H9 (cell line): ENCODE measurements around the gene KIAA1614. TPM values are rescaled to one million over a fixed set of nuclear protein-coding genes. Genes with fewer than 3 reads are reported as not detected.

Experiments used
- DNase-seq: peaks from one replicate; pipeline ENCODE4 v3.0.0-alpha.2; 2017
- H2AFZ ChIP-seq: one replicate; pipeline ENCODE4 v1.6.1; 2013; ENCODE audit warnings: mild to moderate bottlenecking, low read length, control low read depth, moderate library complexity
- H2AK5ac ChIP-seq: 2 replicates; pipeline ENCODE4 v1.6.1; 2013; ENCODE audit warnings: low read length, control low read depth, mixed read lengths; ENCODE audit not compliant: insufficient read length
- H2BK120ac ChIP-seq: one replicate; pipeline ENCODE4 v1.6.1; 2013; ENCODE audit warnings: low read depth, mild to moderate bottlenecking, low read length, control low read depth, inconsistent platforms; ENCODE audit not compliant: poor library complexity, severe bottlenecking
- H2BK12ac ChIP-seq: 2 replicates; pipeline ENCODE4 v1.6.1; 2013; ENCODE audit warnings: low read length, control low read depth, mixed read lengths, low read depth; ENCODE audit not compliant: insufficient read length
- H2BK15ac ChIP-seq: 2 replicates; pipeline ENCODE4 v1.6.1; 2013; ENCODE audit warnings: low read depth, low read length, control low read depth
- H2BK20ac ChIP-seq: one replicate; pipeline ENCODE4 v1.6.1; 2013; ENCODE audit warnings: low read depth, mild to moderate bottlenecking, low read length, control low read depth, inconsistent platforms; ENCODE audit not compliant: poor library complexity, severe bottlenecking
- H2BK5ac ChIP-seq: 2 replicates; pipeline ENCODE4 v1.6.1; 2013; ENCODE audit warnings: low read length, control low read depth, mixed read lengths; ENCODE audit not compliant: insufficient read length
- H3K14ac ChIP-seq: 2 replicates; pipeline ENCODE4 v1.6.1; 2013; ENCODE audit warnings: low read length, control low read depth; ENCODE audit not compliant: insufficient read depth
- H3K18ac ChIP-seq: 2 replicates; pipeline ENCODE4 v1.6.1; 2013; ENCODE audit warnings: low read depth, mild to moderate bottlenecking, mixed read lengths, low read length, control low read depth; ENCODE audit not compliant: insufficient read length
- H3K23ac ChIP-seq: 2 replicates; pipeline ENCODE4 v1.6.1; 2013; ENCODE audit warnings: low read length, control low read depth, mixed read lengths, low read depth; ENCODE audit not compliant: insufficient read length
- H3K23me2 ChIP-seq: 2 replicates; pipeline ENCODE4 v1.6.1; 2013; ENCODE audit warnings: low read depth, mild to moderate bottlenecking, mixed read lengths, low read length, control low read depth; ENCODE audit not compliant: insufficient read length, poor library complexity, severe bottlenecking
- H3K27ac ChIP-seq: 2 replicates; pipeline ENCODE4 v1.5.1; 2013; ENCODE audit warnings: low read length, control low read depth, mixed read lengths, low read depth; ENCODE audit not compliant: insufficient read length
- H3K27me3 ChIP-seq: 2 replicates; pipeline ENCODE4 v1.6.1; 2013; ENCODE audit warnings: low read length, control low read depth, inconsistent platforms; ENCODE audit not compliant: insufficient read depth
- H3K4ac ChIP-seq: 2 replicates; pipeline ENCODE4 v1.6.1; 2013; ENCODE audit warnings: low read depth, mild to moderate bottlenecking, control low read depth, inconsistent platforms, low read length, moderate library complexity
- H3K4me1 ChIP-seq: 2 replicates; pipeline ENCODE4 v1.6.1; 2013; ENCODE audit warnings: low read length, control low read depth, inconsistent platforms; ENCODE audit not compliant: insufficient read depth
- H3K4me2 ChIP-seq: 2 replicates; pipeline ENCODE4 v1.6.1; 2013; ENCODE audit warnings: low read length, control low read depth, mixed read lengths; ENCODE audit not compliant: insufficient read length, insufficient read depth
- H3K56ac ChIP-seq: 2 replicates; pipeline ENCODE4 v1.6.1; 2013; ENCODE audit warnings: low read depth, mild to moderate bottlenecking, mixed read lengths, low read length, control low read depth; ENCODE audit not compliant: insufficient read length
- H3K79me1 ChIP-seq: 2 replicates; pipeline ENCODE4 v1.6.1; 2013; ENCODE audit warnings: low read depth, mild to moderate bottlenecking, moderate library complexity, low read length, control low read depth, inconsistent platforms; ENCODE audit not compliant: insufficient read depth, poor library complexity, severe bottlenecking
- H3K79me2 ChIP-seq: 2 replicates; pipeline ENCODE4 v1.6.1; 2013; ENCODE audit warnings: low read length, control low read depth, inconsistent platforms; ENCODE audit not compliant: insufficient read depth
- H3K9ac ChIP-seq: 2 replicates; pipeline ENCODE4 v1.6.1; 2013; ENCODE audit warnings: low read length, control low read depth, mixed read lengths; ENCODE audit not compliant: insufficient read length; ENCODE audit errors: extremely low read depth
- H3K9me3 ChIP-seq: one replicate; pipeline ENCODE4 v1.6.1; 2013; ENCODE audit warnings: low read depth, low read length, inconsistent platforms; ENCODE audit not compliant: control insufficient read depth
- H3T11ph ChIP-seq: one replicate; pipeline ENCODE4 v1.6.1; 2013; ENCODE audit warnings: mild to moderate bottlenecking, low read length, control low read depth, inconsistent platforms
- H4K20me1 ChIP-seq: one replicate; pipeline ENCODE4 v1.6.1; 2013; ENCODE audit not compliant: control insufficient read depth, insufficient read length, insufficient read depth
- H4K5ac ChIP-seq: 2 replicates; pipeline ENCODE4 v1.6.1; 2013; ENCODE audit warnings: low read depth, mild to moderate bottlenecking, mixed read lengths, low read length, control low read depth; ENCODE audit not compliant: insufficient read length
- H4K8ac ChIP-seq: replicated peaks from 2 replicates; pipeline ENCODE4 v1.6.1; 2013; ENCODE audit warnings: low read length, control low read depth, mixed read lengths, low read depth; ENCODE audit not compliant: insufficient read length
- H4K91ac ChIP-seq: 2 replicates; pipeline ENCODE4 v1.6.1; 2013; ENCODE audit warnings: low read depth, mild to moderate bottlenecking, moderate library complexity, mixed read lengths, low read length, control low read depth; ENCODE audit not compliant: insufficient read length
- H3K27ac Mint-ChIP-seq, 3 experiments: 2 replicates in 2 of 3; 3 replicates in 1 of 3; pipeline ENCODE4 v1.8.0; 2020 to 2021; ENCODE audit warnings: mixed read lengths in 3 of 3, mild to moderate bottlenecking in 1 of 3, moderate library complexity in 1 of 3
- H3K27me3 Mint-ChIP-seq: 2 replicates; pipeline ENCODE4 v1.8.0; 2021; ENCODE audit warnings: low read depth, mild to moderate bottlenecking, moderate library complexity, mixed read lengths
- H3K36me3 Mint-ChIP-seq, 3 experiments: 2 replicates in 2 of 3; 3 replicates in 1 of 3; pipeline ENCODE4 v1.8.0; 2020 to 2021; ENCODE audit warnings: low read depth in 3 of 3, mixed read lengths in 3 of 3; ENCODE audit not compliant: insufficient read depth in 1 of 3
- H3K4me1 Mint-ChIP-seq, 2 experiments: 2 replicates each; pipeline ENCODE4 v1.8.0; 2020; ENCODE audit warnings: mixed read lengths in 2 of 2
- H3K4me3 Mint-ChIP-seq, 2 experiments: 2 replicates in 1 of 2; 3 replicates in 1 of 2; pipeline ENCODE4 v1.8.0; 2020 to 2021; ENCODE audit warnings: mild to moderate bottlenecking in 2 of 2, mixed read lengths in 2 of 2, moderate library complexity in 1 of 2
- H3K9me3 Mint-ChIP-seq, 2 experiments: 2 replicates in 1 of 2; 3 replicates in 1 of 2; pipeline ENCODE4 v1.8.0; 2020; ENCODE audit warnings: mild to moderate bottlenecking in 2 of 2, mixed read lengths in 2 of 2, moderate library complexity in 1 of 2
- CTCF ChIP-seq: fragments of 200-600 bp; sonication (generic); conservative IDR thresholded peaks from 3 replicates; pipeline ENCODE4 v1.8.0; 2021; ENCODE audit warnings: antibody characterized with exemption, mild to moderate bottlenecking
- WGBS: extraction: QIAGEN DNeasy Blood & Tissue Kit; methylation state at CpG from one replicate; pipeline ENCODE4 v1.1.7; 2013; ENCODE audit warnings: missing lambda C conversion rate, low lambda C conversion rate, mixed read lengths; ENCODE audit not compliant: insufficient read length; ENCODE audit errors: extremely low coverage; 5-methylcytosine and 5-hydroxymethylcytosine counted together
- total RNA-seq: library from RNA; stranded (reverse); gene quantifications from 2 replicates; pipeline ENCODE4 v1.2.1, GENCODE V29; 2021

Gene KIAA1614
- total RNA-seq, 1 experiment from 2014 or later: 1.3 TPM

GRCh38 chr1:180964056-180964455, 51.4 kb downstream of the KIAA1614 start:
- H2BK12ac ChIP-seq: no peak overlapping the region
- no peaks in the 10 kb centered on the region for H3K4me1 ChIP-seq
- no peak for DNase-seq
- no peak overlapping the region for H3K56ac ChIP-seq
- H4K8ac ChIP-seq: no peak overlapping the region
- Mint-ChIP-seq H3K9me3 (peaks cover 16 to 17% of the 10 kb centered on the region in 2 experiments), H3K27ac (no peak overlapping the region), H3K36me3 (peaks cover 35 to 69% (median 43%) of the 10 kb centered on the region in 3 experiments), H3K27me3 (no peaks in the 10 kb centered on the region), H3K4me1 (peaks cover 8 to 9% of the 10 kb centered on the region in 2 experiments; a peak in 2 of 4 replicates), H3K4me3 (no peak overlapping the region)
- no peak overlapping the region for H2BK15ac ChIP-seq
- no peak overlapping the region for H3K23ac ChIP-seq
- no peak overlapping the region for H4K91ac ChIP-seq
- no peak overlapping the region for H3K27ac ChIP-seq
- H3K27me3 ChIP-seq: no peaks in the 10 kb centered on the region
- no peaks in the 10 kb centered on the region for H3K23me2 ChIP-seq
- H3K79me2 ChIP-seq: no peaks in the 10 kb centered on the region
- H3T11ph ChIP-seq: no peak overlapping the region
- no peak overlapping the region for H2BK120ac ChIP-seq
- H3K9ac ChIP-seq: no peak overlapping the region
- H4K20me1 ChIP-seq: no peaks in the 10 kb centered on the region
- H3K14ac ChIP-seq: no peak overlapping the region
- H4K5ac ChIP-seq: no peak overlapping the region
- H2BK20ac ChIP-seq: no peak overlapping the region
- no CpG with 5 or more reads among the region's 10 CpGs for WGBS
- no peak overlapping the region for H2AK5ac ChIP-seq
- H2AFZ ChIP-seq: no peak overlapping the region
- H3K4ac ChIP-seq: no peak overlapping the region
- no peak overlapping the region for H3K18ac ChIP-seq
- TF ChIP-seq CTCF: no peak
- no peaks in the 10 kb centered on the region for H3K9me3 ChIP-seq
- H3K4me2 ChIP-seq: no peak overlapping the region
- peaks cover 3% of the 10 kb centered on the region for H3K79me1 ChIP-seq
- no peak overlapping the region for H2BK5ac ChIP-seq
